Thyroid gland (tissue), 4 donors: ENCODE results near the gene BRD3. TPM values are rescaled to one million over a fixed set of nuclear protein-coding genes. Genes with fewer than 3 reads are reported as not detected.

ENCODE experiments used
- DNase-seq, 2 donors: peaks; one replicate each; pipeline ENCODE4 v3.0.0-alpha.2; 2019
- H3K27ac ChIP-seq, 3 donors: fragments of 200-600 bp; sonication (generic); 1 replicate in 2 of 3; 2 replicates in 1 of 3; pipeline ENCODE4 v1.5.1; 2016 to 2019; ENCODE audit warnings: mild to moderate bottlenecking in 1 of 3, moderate library complexity in 1 of 3
- H3K27me3 ChIP-seq: fragments of 200-600 bp; sonication (generic); one replicate; pipeline ENCODE4 v1.5.1; 2019
- H3K36me3 ChIP-seq, 2 donors: fragments of 200-600 bp; sonication (generic); one replicate each; pipeline ENCODE4 v1.5.1; 2016 to 2019
- H3K4me1 ChIP-seq, 2 donors: fragments of 200-600 bp; sonication (generic); one replicate each; pipeline ENCODE4 v1.5.1; 2017 to 2019
- H3K4me3 ChIP-seq, 3 donors: fragments of 200-600 bp; sonication (generic); replicated peaks in 1 of 3; 1 replicate in 2 of 3; 2 replicates in 1 of 3; pipeline ENCODE4 v1.5.1; 2016; ENCODE audit warnings: mild to moderate bottlenecking in 1 of 3
- H3K9me3 ChIP-seq: fragments of 200-600 bp; sonication (generic); one replicate; pipeline ENCODE4 v1.5.1; 2017
- POLR2A ChIP-seq, 2 donors: fragments of 450-650 bp; IDR thresholded peaks; one replicate each; pipeline ENCODE4 v1.6.1; 2017; ENCODE audit warnings: antibody characterized with exemption in 2 of 2, mild to moderate bottlenecking in 2 of 2, moderate library complexity in 1 of 2
- WGBS, 2 donors: methylation state at CpG; one replicate each; pipeline ENCODE4 v1.1.5; 2017; 5-methylcytosine and 5-hydroxymethylcytosine counted together
- intact Hi-C: fragments of 100-400 bp; cut with DNase I; formaldehyde crosslinking; loops from one replicate; pipeline ENCODE4 v1.15.1; 2023
- total RNA-seq, 4 donors: library from RNA; depleted of rRNA; stranded (reverse); fragments of >200 nt; gene quantifications; one replicate each; pipeline ENCODE4 v1.2.3, GENCODE V29; 2016
- TF ChIP-seq, protein P1 (sequence below), 6 experiments: fragments of 200-600 bp in 3 of 6; fragments of 450-650 bp in 3 of 6; sonication (generic) in 3 of 6; IDR thresholded peaks; one replicate each; pipeline ENCODE4 v1.5.1; 2016 to 2019; ENCODE audit warnings: antibody characterized with exemption in 6 of 6, mild to moderate bottlenecking in 2 of 6, inconsistent platforms in 1 of 6, moderate library complexity in 1 of 6

Gene BRD3
- total RNA-seq, 4 donors from 2014 or later, result 21.6 to 42.7 (median 28.7) TPM

DNA sequence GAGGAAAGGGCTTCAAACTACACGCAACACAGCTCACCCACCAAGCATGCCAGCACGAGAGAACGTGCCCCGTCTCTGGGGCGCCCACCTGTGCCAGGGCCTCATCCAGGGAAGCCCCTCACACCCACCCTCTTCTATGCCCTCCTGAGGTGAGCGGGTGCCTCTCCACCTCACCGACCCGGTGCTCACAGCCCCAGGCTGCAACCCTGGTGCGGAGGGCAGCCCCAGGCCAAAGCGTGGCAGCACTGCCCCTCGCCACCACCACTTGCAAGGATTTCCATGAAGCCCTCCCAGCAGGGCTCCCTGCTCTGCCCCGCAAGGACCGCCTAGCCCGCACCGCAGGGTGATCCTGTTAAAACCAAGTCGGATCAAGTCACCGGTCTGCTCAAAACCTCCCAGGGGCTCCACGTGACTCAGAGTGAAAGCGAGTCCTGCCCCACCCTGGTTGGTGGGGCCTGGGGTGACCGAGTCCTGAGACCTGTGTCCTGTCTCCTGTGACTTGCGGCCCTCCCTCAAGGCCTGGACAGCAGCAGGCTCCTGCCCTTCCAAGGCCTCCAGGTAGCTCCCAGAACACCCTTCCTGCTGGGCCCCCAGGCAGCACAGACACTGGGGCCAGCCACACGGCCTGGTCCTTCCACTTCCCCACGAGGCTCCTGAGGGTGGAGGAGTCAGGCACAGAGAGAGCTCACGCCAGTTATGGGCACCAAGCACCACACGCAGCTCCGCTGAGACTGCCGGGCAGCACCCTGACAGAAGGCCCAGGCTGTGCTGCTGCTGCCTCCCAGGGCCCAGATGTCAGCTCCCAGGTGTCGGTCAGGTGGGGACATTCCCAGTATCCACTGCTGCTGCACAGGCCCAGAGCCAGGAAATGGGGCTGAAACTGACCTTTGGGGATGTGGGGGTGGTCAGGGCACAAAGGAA, 12.7 kb downstream of the BRD3 start:
- no peak for DNase-seq
- H3K4me1 ChIP-seq, result peaks cover 53 to 60% of the 10 kb centered on the region in 2 donors
- no peaks in the 10 kb centered on the region for H3K27me3 ChIP-seq
- WGBS, 2 donors, result 66 to 100% methylated on average over 1 to 19 of the region's 28 CpGs
- intact Hi-C loops, result no loop called here
- no peaks in the 10 kb centered on the region for H3K9me3 ChIP-seq
- peaks cover 18 to 26% of the 10 kb centered on the region in 2 donors for H3K36me3 ChIP-seq
- H3K4me3 ChIP-seq, result no peak overlapping the region
- H3K27ac ChIP-seq, result peak overlapping the region; percentile 73 to 86 (median 84)
- TF ChIP-seq, protein P1, sequence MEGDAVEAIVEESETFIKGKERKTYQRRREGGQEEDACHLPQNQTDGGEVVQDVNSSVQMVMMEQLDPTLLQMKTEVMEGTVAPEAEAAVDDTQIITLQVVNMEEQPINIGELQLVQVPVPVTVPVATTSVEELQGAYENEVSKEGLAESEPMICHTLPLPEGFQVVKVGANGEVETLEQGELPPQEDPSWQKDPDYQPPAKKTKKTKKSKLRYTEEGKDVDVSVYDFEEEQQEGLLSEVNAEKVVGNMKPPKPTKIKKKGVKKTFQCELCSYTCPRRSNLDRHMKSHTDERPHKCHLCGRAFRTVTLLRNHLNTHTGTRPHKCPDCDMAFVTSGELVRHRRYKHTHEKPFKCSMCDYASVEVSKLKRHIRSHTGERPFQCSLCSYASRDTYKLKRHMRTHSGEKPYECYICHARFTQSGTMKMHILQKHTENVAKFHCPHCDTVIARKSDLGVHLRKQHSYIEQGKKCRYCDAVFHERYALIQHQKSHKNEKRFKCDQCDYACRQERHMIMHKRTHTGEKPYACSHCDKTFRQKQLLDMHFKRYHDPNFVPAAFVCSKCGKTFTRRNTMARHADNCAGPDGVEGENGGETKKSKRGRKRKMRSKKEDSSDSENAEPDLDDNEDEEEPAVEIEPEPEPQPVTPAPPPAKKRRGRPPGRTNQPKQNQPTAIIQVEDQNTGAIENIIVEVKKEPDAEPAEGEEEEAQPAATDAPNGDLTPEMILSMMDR (IDR thresholded peaks at IDR 0.05), result no peak
- TF ChIP-seq POLR2A (IDR thresholded peaks at IDR 0.05), result no peak

DNA sequence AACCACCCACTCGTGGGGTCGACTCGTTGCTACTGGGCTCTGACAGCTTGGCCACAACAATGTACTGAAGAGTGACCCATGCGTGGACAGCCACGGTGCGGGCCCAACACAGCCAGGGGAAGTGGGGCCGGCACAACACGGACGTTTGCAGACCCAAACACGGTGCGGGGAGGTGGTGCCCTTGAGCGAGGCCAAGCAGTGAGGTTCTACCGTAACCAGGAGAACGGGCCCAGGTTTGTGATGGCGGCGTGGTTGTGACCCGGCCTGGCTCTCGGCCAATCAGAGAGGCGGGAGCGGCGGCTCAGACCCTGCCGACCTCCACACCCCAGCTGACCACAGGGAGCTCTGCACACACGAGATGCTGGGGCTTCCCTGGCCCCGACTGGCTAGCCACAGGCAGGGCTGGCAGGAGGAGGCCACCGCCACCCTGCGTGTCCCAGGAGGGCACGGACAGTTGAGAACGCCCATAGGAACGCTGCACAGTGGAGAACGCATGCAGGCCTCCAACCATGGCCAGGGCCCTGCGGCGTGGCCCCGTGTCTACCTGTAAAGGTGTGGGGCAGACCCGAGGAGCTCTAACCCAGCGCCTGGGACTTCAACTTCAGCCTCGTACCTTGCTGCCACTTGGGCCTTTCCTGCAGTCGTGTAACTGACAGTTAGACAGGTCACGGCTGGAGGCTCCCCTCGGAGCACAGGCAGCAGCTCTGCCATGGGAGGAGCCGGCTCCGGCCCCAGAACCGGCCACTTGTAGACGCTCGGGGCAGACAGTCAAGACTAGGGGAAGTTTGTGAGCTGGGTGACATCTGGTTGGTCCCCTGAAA, 13.7 kb downstream of the BRD3 start:
- Histone ChIP-seq H3K36me3 (peaks cover 28 to 36% of the 10 kb centered on the region in 2 donors), H3K27me3 (no peaks in the 10 kb centered on the region), H3K9me3 (no peaks in the 10 kb centered on the region), H3K4me1 (peaks cover 53 to 54% of the 10 kb centered on the region in 2 donors), H3K27ac (peak overlapping the region; percentile 24 to 73 (median 54)), H3K4me3 (no peak overlapping the region)
- TF ChIP-seq, protein P1 (IDR thresholded peaks at IDR 0.05), result no peak
- no peak for TF ChIP-seq POLR2A (IDR thresholded peaks at IDR 0.05)
- intact Hi-C loops, result no loop called here
- peak; percentile 59 to 69 for DNase-seq
- 62 to 87% methylated on average over 20 to 25 of the region's 44 CpGs for WGBS, 2 donors

DNA sequence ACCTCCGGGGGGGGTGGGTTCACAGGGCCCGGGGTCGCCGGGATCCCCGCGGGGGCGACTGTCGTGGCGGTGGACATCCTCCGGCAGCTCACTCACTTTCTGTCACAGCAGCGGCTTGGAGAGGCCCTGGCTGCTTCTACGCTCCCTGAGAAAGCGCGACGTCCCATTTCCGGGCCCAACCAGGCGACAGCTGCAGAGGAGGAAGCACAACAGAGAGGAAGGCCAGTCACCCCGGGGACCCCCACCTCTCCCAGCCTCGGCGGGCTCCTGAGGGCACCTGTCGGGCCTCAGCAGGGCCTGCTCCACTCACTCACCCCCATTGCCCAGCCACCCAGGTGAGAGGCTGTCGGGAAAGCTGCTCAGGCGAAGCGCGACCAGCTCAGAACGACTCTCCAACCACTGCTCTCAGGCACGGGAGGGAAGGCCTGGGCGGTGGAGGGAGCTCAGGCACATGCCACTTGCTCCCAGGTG, 14.4 kb downstream of the BRD3 start:
- peaks cover 35 to 43% of the 10 kb centered on the region in 2 donors for H3K36me3 ChIP-seq
- H3K4me3 ChIP-seq, result no peak overlapping the region
- no peak for TF ChIP-seq POLR2A (IDR thresholded peaks at IDR 0.05)
- TF ChIP-seq, protein P1 (IDR thresholded peaks at IDR 0.05), result no peak
- DNase-seq, result peak; percentile 78 to 81
- intact Hi-C loops, result no loop called here
- H3K27ac ChIP-seq, result peak overlapping the region; percentile 24 to 54 (median 50)
- 59 to 69% methylated on average over 9 to 17 of the region's 28 CpGs for WGBS, 2 donors
- peaks cover 47 to 54% of the 10 kb centered on the region in 2 donors for H3K4me1 ChIP-seq
- no peaks in the 10 kb centered on the region for H3K9me3 ChIP-seq
- no peaks in the 10 kb centered on the region for H3K27me3 ChIP-seq

DNA sequence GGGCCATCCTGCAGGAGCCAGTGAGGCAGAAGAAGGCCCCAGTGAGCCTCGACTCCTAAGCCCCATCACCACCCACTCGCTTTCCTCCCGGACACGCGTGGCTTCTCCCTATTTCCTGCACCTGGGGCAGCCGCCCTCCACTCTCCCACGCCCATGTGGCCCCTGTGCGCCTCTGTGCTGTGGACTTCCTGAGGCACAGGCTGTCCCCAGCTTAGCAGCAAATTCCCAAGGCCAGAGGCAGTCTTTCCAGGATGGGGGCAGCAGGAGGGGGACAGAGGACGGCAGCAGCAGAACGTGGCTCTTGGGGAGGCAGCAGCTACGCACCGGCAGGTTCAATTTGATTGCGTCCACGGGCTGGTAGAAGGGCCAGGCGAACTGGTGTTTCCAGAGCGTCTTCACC, 14.9 kb downstream of the BRD3 start:
- peaks cover 39 to 48% of the 10 kb centered on the region in 2 donors for H3K36me3 ChIP-seq

More for the DNA sequence above, 14.9 kb downstream of the BRD3 start:
- Histone ChIP-seq H3K4me1 (peaks cover 42 to 49% of the 10 kb centered on the region in 2 donors), H3K27ac (no peak overlapping the region), H3K27me3 (no peaks in the 10 kb centered on the region), H3K4me3 (no peak overlapping the region), H3K9me3 (no peaks in the 10 kb centered on the region)
- 91 to 93% methylated on average over 8 to 16 of the region's 16 CpGs for WGBS, 2 donors
- DNase-seq, result no peak
- TF ChIP-seq, protein P1 (IDR thresholded peaks at IDR 0.05), result no peak
- no peak for TF ChIP-seq POLR2A (IDR thresholded peaks at IDR 0.05)
- intact Hi-C loops, result no loop called here
